Nephron (organoid): ENCODE data around the gene TBL2.

Experiments
- H3K27ac Mint-ChIP-seq, 3 experiments: 2 replicates each; pipeline ENCODE4 v1.8.0; 2020; ENCODE audit warnings: mixed read lengths in 3 of 3, mild to moderate bottlenecking in 2 of 3, moderate library complexity in 1 of 3
- H3K27me3 Mint-ChIP-seq: 2 replicates; pipeline ENCODE4 v1.8.0; 2021; ENCODE audit warnings: low read depth, mild to moderate bottlenecking, moderate library complexity, mixed read lengths
- H3K36me3 Mint-ChIP-seq: 2 replicates; pipeline ENCODE4 v1.8.0; 2020; ENCODE audit warnings: low read depth, mixed read lengths
- H3K4me1 Mint-ChIP-seq: 2 replicates; pipeline ENCODE4 v1.8.0; 2020; ENCODE audit warnings: mixed read lengths
- H3K4me3 Mint-ChIP-seq, 3 experiments: 2 replicates each; pipeline ENCODE4 v1.8.0; 2020; ENCODE audit warnings: mild to moderate bottlenecking in 3 of 3, mixed read lengths in 3 of 3, moderate library complexity in 2 of 3
- H3K9me3 Mint-ChIP-seq: 2 replicates; pipeline ENCODE4 v1.8.0; 2020; ENCODE audit warnings: mixed read lengths
- TF ChIP-seq, protein P1 (sequence below), 3 experiments: fragments of 200-600 bp; sonication (generic); IDR thresholded peaks; one replicate each; pipeline ENCODE4 v1.5.0; 2021; ENCODE audit warnings: antibody characterized with exemption in 3 of 3; ENCODE audit not compliant: unreplicated experiment in 3 of 3

The TBL2 gene, protein sequence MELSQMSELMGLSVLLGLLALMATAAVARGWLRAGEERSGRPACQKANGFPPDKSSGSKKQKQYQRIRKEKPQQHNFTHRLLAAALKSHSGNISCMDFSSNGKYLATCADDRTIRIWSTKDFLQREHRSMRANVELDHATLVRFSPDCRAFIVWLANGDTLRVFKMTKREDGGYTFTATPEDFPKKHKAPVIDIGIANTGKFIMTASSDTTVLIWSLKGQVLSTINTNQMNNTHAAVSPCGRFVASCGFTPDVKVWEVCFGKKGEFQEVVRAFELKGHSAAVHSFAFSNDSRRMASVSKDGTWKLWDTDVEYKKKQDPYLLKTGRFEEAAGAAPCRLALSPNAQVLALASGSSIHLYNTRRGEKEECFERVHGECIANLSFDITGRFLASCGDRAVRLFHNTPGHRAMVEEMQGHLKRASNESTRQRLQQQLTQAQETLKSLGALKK

DNA sequence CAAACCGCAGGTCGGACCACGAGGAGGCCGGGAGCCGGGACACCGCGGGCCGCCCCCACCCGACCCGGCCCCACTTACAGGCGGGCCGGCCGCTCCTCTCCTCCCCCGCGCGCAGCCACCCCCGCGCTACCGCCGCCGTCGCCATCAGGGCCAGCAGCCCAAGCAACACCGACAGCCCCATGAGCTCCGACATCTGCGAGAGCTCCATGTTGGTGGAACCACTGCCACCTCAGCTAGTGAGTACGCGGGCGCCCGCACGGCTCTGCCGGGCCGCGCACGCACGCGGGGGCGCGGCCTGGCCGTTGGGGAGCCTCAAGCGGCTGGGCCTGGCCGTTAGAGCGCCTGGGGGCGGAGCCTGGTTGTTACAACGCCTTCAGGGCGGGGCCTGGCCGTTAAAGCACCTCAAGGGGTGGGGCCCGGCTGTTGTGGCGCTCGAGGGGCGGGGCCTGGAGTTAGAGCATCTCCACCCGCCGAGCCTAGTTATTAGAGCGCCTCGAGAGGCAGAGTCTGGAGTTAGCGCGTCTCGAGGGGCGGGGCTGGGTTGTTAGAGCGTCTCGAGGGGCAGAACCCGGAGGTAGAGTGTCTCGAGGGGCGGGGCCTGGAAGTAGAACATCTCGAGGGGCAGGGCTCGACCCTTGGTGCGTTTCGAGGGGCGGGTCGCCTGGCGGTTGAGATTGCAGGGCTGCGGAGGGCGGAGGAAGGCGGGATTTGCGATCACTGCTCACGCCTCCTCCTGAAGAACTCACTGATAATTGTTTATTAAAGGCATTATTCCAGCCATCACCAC is at the start of gene TBL2:
TBL2 (minus strand) TSS at position 238 of the 787 bp plus-strand sequence; CDS start at position 208, 30 bp downstream.
- H3K4me3 Mint-ChIP-seq = peak within 1 kb of the TSS; percentile 84 to 92 (median 90)
- H3K4me1 Mint-ChIP-seq = peaks cover 19% of the 10 kb centered on the region
- peaks cover 6% of the 10 kb centered on the region for H3K27me3 Mint-ChIP-seq
- TF ChIP-seq, protein P1, sequence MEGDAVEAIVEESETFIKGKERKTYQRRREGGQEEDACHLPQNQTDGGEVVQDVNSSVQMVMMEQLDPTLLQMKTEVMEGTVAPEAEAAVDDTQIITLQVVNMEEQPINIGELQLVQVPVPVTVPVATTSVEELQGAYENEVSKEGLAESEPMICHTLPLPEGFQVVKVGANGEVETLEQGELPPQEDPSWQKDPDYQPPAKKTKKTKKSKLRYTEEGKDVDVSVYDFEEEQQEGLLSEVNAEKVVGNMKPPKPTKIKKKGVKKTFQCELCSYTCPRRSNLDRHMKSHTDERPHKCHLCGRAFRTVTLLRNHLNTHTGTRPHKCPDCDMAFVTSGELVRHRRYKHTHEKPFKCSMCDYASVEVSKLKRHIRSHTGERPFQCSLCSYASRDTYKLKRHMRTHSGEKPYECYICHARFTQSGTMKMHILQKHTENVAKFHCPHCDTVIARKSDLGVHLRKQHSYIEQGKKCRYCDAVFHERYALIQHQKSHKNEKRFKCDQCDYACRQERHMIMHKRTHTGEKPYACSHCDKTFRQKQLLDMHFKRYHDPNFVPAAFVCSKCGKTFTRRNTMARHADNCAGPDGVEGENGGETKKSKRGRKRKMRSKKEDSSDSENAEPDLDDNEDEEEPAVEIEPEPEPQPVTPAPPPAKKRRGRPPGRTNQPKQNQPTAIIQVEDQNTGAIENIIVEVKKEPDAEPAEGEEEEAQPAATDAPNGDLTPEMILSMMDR (IDR thresholded peaks at IDR 0.05; ENCODE audit: unreplicated experiment in 3 of 3) = no peak
- H3K27ac Mint-ChIP-seq = peak within 1 kb of the TSS; percentile 96 to 98 (median 97)
- peaks cover 17% of the 10 kb centered on the region for H3K36me3 Mint-ChIP-seq
- no peaks in the 10 kb centered on the region for H3K9me3 Mint-ChIP-seq

DNA sequence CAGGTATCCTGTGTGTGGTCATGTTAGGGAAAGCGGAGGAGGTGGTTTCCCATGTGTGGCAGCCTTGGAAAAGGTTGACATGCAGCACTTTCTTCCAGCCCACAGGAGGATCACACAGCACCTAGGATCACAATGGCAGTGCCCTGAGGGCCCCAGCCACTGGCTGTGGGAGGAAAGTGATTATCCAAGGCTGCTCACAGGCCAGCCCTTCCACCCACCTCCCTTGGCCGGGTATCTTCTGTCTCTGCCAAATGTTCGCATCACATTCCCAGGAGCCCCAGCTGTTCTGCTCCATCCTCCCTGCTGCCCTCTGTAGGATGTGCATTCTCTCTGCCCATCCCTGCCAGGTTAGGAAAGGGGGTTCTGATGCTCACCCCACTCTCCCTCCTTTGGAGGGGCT is 48.4 kb upstream of the TBL2 start:
- H3K27me3 Mint-ChIP-seq = peaks cover 87% of the 10 kb centered on the region
- H3K36me3 Mint-ChIP-seq = no peaks in the 10 kb centered on the region
- no peaks in the 10 kb centered on the region for H3K4me1 Mint-ChIP-seq
- H3K4me3 Mint-ChIP-seq = no peak overlapping the region
- TF ChIP-seq, protein P1 (IDR thresholded peaks at IDR 0.05; ENCODE audit: unreplicated experiment in 3 of 3) = no peak
- no peaks in the 10 kb centered on the region for H3K9me3 Mint-ChIP-seq
- no peak overlapping the region for H3K27ac Mint-ChIP-seq

DNA sequence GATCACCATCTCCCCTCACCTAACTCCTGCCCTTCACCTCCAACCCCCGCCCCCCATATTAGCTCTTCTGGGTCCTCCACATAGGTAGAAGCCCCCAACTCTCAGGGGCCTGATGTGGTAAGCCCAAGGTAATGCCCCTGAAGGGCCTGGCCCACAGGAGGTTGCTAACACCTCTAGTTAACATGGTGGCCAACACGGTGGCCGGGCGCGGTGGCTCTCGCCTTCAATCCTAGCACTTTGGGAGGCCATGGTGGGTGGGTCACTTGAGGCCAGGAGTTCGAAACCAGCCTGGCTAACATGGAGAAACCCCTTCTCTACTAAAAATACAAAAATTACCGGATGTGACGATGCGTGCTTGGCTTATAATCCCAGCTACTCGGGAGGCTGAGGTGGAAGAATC is 46.9 kb upstream of the TBL2 start:
- H3K4me1 Mint-ChIP-seq = no peaks in the 10 kb centered on the region
- TF ChIP-seq, protein P1 (IDR thresholded peaks at IDR 0.05; ENCODE audit: unreplicated experiment in 3 of 3) = no peak
- H3K36me3 Mint-ChIP-seq = no peaks in the 10 kb centered on the region
- peak overlapping the region in 1 of 3 experiments; percentile 28 for H3K4me3 Mint-ChIP-seq
- no peak overlapping the region for H3K27ac Mint-ChIP-seq
- H3K27me3 Mint-ChIP-seq = peaks cover 88% of the 10 kb centered on the region
- no peaks in the 10 kb centered on the region for H3K9me3 Mint-ChIP-seq

DNA sequence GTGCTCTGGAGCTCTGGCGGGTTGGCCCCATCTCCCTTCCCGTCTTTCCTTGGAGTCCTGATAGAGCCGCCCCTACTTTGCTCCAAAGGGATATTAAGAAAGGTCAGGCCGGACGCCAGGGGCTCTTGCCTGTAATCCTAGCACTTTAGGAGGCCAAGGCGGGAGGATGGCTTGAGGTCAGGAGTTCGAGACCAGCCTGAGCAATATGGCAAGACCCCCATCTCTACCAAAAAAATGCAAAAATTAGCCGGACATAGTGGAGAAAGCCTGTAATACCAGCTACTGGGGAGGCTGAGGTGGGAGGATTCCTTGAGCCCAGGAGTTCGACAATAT is 46.3 kb upstream of the TBL2 start:
- H3K4me1 Mint-ChIP-seq = no peaks in the 10 kb centered on the region
- TF ChIP-seq, protein P1 (IDR thresholded peaks at IDR 0.05; ENCODE audit: unreplicated experiment in 3 of 3) = no peak
- no peak overlapping the region for H3K27ac Mint-ChIP-seq
- no peaks in the 10 kb centered on the region for H3K36me3 Mint-ChIP-seq
- H3K9me3 Mint-ChIP-seq = no peaks in the 10 kb centered on the region
- peaks cover 90% of the 10 kb centered on the region for H3K27me3 Mint-ChIP-seq
- H3K4me3 Mint-ChIP-seq = peak overlapping the region in 2 of 3 experiments; percentile 41 to 67

DNA sequence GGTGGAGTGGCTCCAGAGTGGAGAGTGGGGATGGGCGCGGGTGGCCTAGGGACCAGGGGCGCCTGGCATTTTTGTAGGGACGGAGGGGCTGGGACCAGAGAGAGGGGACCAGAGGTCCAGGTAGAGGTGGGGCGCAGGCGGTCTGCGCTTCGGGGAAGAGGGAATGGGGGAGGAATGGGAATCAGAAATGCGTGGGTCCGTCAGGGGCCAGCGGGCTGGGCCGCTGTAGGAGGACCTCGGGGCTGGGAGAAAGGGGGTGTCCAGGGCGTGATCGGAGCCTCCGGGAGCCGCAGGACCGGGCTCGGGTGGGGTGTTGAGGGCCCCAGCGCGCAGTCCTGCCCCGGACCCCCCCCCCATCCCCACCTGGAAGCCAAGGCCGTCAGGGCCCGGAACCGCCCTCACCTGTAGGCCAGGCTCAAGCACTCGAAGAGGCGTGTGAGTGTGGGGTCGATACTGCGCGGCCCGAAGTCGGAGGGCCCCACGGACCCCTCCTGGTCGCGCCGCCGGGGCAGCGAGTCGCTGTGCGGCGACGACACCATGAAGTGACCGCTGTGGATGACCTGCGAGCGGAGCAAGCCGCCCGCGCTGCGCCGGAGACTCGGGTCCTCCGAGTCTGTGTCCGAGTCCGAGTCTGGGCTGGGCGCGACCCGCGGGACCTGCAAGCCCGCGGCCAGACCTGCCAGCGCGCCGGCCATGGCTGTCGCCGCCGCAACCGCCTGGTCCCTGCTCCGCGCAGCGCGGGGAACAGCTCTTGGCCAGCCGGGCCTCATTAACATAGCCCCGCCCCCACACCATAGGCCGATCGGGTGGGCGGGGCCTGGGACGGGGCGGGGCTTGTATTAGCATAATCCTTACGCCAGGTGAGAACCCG is 45.7 kb upstream of the TBL2 start, which contains the start of gene MLXIPL:
MLXIPL (minus strand) TSS at position 725 of the 871 bp plus-strand sequence; CDS start at position 695, 30 bp downstream.
- TF ChIP-seq, protein P1 (IDR thresholded peaks at IDR 0.05; ENCODE audit: unreplicated experiment in 3 of 3) = no peak
- Mint-ChIP-seq H3K4me1 (no peaks in the 10 kb centered on the region), H3K36me3 (no peaks in the 10 kb centered on the region), H3K4me3 (peak within 1 kb of the TSS; percentile 72 to 81 (median 81)), H3K27ac (no peak within 1 kb of the TSS), H3K27me3 (peaks cover 86% of the 10 kb centered on the region), H3K9me3 (no peaks in the 10 kb centered on the region)
